Measurements from ENCODE around the gene EEF1AKMT2.

Gene EEF1AKMT2

GRCh38 chr10:124745673-124746072 is 46.0 kb downstream of the EEF1AKMT2 start:
- TF ChIP-seq EP300 (IDR thresholded peaks at IDR 0.05; ENCODE audit: borderline replicate concordance), result no peak; the same call in 1 of the 2 replicates
- peak; percentile 62 for TF ChIP-seq TEAD4 (IDR thresholded peaks at IDR 0.05)
- TF ChIP-seq RAD21 (IDR thresholded peaks at IDR 0.05; ENCODE audit: low read depth), result peak; percentile 49

GRCh38 chr10:124745252-124745651 is 46.4 kb downstream of the EEF1AKMT2 start:
- TF ChIP-seq FOXM1 (IDR thresholded peaks at IDR 0.05; ENCODE audit: borderline replicate concordance, low read depth) (no peak), ZBTB7A (IDR thresholded peaks at IDR 0.05; ENCODE audit: low read depth) (no peak), EGR1 (IDR thresholded peaks at IDR 0.05) (no peak), CREB1 (IDR thresholded peaks at IDR 0.05; ENCODE audit: low read depth) (no peak), NFIC (IDR thresholded peaks at IDR 0.05) (no peak), TEAD4 (IDR thresholded peaks at IDR 0.05) (no peak), CEBPB (IDR thresholded peaks at IDR 0.05) (no peak), TAF1 (IDR thresholded peaks at IDR 0.05; ENCODE audit: low read depth) (no peak)

GRCh38 chr10:124744102-124745050 is 47.3 kb downstream of the EEF1AKMT2 start, which contains the start of gene FAM53B:
Gene FAM53B, minus strand, starts transcription at chr10:124744378. Its CDS starts 37,665 bp downstream, at chr10:124706713.
- TF ChIP-seq CREB1 (IDR thresholded peaks at IDR 0.05; ENCODE audit: low read depth) (no peak), NFIC (IDR thresholded peaks at IDR 0.05) (no peak), ZBTB7A (IDR thresholded peaks at IDR 0.05; ENCODE audit: low read depth) (no peak), EP300 (IDR thresholded peaks at IDR 0.05; ENCODE audit: borderline replicate concordance) (no peak), REST (IDR thresholded peaks at IDR 0.05; ENCODE audit: low read depth) (no peak; the same call in 1 of the 2 replicates), YY1 (IDR thresholded peaks at IDR 0.05; ENCODE audit: low read depth) (no peak), FOXM1 (IDR thresholded peaks at IDR 0.05; ENCODE audit: borderline replicate concordance, low read depth) (no peak), RAD21 (IDR thresholded peaks at IDR 0.05; ENCODE audit: low read depth) (no peak), MAX (IDR thresholded peaks at IDR 0.05) (no peak), CEBPB (IDR thresholded peaks at IDR 0.05) (no peak), EGR1 (IDR thresholded peaks at IDR 0.05) (no peak), TEAD4 (IDR thresholded peaks at IDR 0.05) (no peak)
- TF ChIP-seq, protein P1, sequence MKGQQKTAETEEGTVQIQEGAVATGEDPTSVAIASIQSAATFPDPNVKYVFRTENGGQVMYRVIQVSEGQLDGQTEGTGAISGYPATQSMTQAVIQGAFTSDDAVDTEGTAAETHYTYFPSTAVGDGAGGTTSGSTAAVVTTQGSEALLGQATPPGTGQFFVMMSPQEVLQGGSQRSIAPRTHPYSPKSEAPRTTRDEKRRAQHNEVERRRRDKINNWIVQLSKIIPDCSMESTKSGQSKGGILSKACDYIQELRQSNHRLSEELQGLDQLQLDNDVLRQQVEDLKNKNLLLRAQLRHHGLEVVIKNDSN (IDR thresholded peaks at IDR 0.05), result no peak

- TF ChIP-seq TEAD4 (IDR thresholded peaks at IDR 0.05) (peak; percentile 39; the same call in 1 of the 2 replicates), CEBPB (IDR thresholded peaks at IDR 0.05) (0 out of 2 replicates have a peak, but pooled peaks have one; percentile 26), REST (IDR thresholded peaks at IDR 0.05; ENCODE audit: low read depth) (peak; percentile 11; the same call in 1 of the 2 replicates), RAD21 (IDR thresholded peaks at IDR 0.05; ENCODE audit: low read depth) (no peak), FOXM1 (IDR thresholded peaks at IDR 0.05; ENCODE audit: borderline replicate concordance, low read depth) (no peak), TAF1 (IDR thresholded peaks at IDR 0.05; ENCODE audit: low read depth) (no peak), CREB1 (IDR thresholded peaks at IDR 0.05; ENCODE audit: low read depth) (no peak; the same call in 1 of the 2 replicates), NFIC (IDR thresholded peaks at IDR 0.05) (no peak), MAX (IDR thresholded peaks at IDR 0.05) (peak; percentile 73), YY1 (IDR thresholded peaks at IDR 0.05; ENCODE audit: low read depth) (0 out of 2 replicates have a peak, but pooled peaks have one; percentile 19), TCF12 (IDR thresholded peaks at IDR 0.05; ENCODE audit: low read depth) (no peak), EP300 (IDR thresholded peaks at IDR 0.05; ENCODE audit: borderline replicate concordance) (no peak), ZBTB7A (IDR thresholded peaks at IDR 0.05; ENCODE audit: low read depth) (peak; percentile 75)
- TF ChIP-seq, protein P1 (IDR thresholded peaks at IDR 0.05), result no peak
Measured at GRCh38 chr10:124743191-124744101, 48.2 kb downstream of the EEF1AKMT2 start.
